NCI-H187 (cell line): Measurements from ENCODE around the gene CDK17.
"Not testable (repeated sequence)": the region's sequence is repeated elsewhere in the genome, so short reads cannot be mapped to it uniquely, and the experiment has no call there.

Experiments used
- DNase-seq, 2 experiments: peaks; one replicate each; lab custom pipeline; 2025; lab: John Stamatoyannopoulos, UW

CDK17 gene

DNA sequence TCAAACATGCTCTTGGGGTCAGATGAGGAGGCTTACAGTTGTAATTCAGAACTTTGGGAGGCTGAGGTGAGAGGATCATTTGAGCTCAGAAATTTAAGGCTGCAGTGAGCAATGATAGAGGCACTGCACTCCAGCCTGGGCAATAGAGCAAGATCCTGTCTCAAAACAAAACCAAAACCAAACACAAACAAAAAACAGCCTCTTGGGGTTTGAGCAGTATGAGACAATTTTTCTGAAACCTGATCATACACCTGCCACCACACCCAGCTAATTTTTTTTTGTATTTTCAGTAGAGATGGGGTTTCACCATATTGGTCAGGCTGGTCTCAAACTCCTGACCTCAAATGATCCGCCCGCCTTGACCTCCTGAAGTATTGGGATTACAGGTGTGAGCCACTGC is 17.4 kb upstream of the CDK17 start:
- not testable (repeated sequence) for DNase-seq

GRCh38 chr12:96416033-96416799 is 16.0 kb upstream of the CDK17 start:
- DNase-seq: no peak

- no peak for DNase-seq
Measured at GRCh38 chr12:96414637-96415036, 14.4 kb upstream of the CDK17 start.

- DNase-seq: no peak
Measured at GRCh38 chr12:96412431-96412830, 12.2 kb upstream of the CDK17 start.

DNA sequence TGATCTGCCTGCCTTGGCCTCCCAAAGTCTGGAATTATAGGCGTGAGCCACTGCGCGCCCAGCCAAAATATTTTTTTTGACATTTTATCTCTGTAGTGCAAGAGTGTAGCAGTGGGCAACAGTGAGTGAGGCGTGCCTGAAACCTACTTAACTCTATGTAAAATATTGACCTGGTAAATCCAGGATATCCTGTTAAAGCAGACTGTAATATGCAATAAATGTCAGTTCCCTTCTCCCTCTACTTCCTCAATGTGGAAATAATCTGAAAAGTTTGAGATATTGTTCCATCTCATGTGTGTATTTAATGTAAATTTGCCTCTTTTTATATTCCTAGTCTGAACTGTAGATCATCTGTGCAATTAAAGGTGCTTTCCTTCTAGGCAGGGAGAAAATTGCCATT is 9.5 kb upstream of the CDK17 start:
- no peak for DNase-seq

- no peak for DNase-seq
Measured at GRCh38 chr12:96408993-96409392, 8.8 kb upstream of the CDK17 start.

DNA sequence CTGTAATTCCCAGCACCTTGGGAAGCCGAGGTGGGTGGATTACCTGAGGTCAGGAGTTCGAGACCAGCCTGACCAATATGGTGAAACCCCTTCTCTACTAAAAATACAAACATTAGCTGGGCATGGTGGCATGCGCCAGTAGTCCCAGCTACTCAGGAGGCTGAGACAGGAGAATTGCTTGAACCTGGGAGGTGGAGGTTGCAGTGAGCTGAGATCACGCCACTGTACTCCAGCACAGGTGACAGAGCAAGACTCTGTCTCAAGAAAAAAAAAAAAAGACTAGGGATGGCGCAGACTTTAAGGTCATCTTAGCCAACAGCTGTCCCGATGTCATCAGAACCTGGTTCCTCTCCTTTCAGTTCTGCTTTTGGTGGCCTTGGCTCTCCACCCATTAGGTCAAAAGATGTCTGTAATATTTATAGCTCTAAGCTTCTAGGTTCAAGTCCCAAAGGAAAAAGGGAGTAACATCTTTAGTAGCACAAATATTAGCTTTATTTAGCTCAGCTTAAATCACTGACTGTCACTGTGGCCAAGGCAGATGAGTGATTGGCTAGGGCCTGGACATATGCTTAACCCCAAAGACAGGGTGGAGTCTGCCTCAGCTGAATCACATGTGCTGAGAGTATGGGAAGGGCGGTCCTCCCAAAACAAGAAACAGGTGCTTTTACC is 7.3 kb upstream of the CDK17 start:
- not testable (repeated sequence) for DNase-seq

GRCh38 chr12:96404696-96405095 is 4.5 kb upstream of the CDK17 start:
- no peak for DNase-seq

DNA sequence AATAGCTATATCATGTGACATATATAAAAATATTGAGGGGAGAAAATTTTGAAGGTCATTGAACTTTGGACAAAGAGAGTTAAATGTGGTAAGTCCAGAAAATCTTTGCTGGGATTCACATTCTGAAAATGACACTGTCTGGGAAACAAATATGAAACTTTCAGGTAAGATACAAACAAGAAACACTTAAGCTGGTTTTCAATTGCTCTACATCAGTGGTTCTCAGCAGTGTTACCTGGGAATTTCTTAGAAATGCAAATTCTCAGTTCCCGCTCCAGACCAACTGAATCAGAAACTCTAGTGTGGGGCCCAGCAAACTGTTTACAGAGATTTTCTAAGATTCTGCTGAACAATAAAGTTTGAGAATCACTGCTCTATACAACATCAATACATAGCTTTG is 3.6 kb upstream of the CDK17 start:
- DNase-seq: no peak

- DNase-seq: not testable (repeated sequence)
Measured at GRCh38 chr12:96402522-96402921, 2.3 kb upstream of the CDK17 start.

- no peak for DNase-seq
Measured at GRCh38 chr12:96402061-96402460, 1.8 kb upstream of the CDK17 start.

DNA sequence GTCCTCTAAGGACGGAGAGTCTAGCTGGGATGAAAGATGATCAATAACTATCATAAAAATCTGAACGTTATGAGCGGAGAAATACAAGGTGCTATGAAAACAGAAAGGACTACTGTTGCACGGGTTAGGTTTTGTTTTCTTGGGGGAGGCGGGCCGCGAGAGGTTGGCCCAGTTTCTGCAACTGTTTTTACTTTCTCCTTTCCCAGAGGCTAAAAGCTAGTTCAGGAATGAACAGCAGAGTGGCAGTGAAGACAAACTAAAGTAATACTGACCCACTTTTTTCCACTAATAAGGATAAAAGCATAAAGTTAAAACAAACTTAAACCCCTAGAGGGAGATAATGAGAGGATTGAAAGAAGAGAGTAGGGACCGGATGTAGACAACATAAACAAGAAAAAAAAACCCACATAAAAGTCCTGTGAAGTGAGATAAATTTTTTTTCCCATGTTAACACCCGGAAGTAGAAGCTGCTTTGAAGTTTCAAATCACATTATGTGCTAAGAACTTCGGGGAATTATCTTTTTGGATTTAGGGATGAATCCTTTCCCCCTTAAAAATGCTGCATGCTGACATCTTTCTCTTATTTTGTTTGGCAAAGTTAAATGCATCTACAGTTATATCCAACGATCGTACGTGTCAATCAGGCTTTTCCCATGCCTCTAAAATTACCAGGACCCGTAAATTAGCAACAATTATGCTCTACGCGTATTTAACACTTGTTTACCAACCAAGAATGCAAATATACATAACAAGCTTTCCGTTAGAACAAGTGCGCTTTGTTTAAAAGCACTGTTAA is 1.0 kb upstream of the CDK17 start:
- DNase-seq: no peak

DNA sequence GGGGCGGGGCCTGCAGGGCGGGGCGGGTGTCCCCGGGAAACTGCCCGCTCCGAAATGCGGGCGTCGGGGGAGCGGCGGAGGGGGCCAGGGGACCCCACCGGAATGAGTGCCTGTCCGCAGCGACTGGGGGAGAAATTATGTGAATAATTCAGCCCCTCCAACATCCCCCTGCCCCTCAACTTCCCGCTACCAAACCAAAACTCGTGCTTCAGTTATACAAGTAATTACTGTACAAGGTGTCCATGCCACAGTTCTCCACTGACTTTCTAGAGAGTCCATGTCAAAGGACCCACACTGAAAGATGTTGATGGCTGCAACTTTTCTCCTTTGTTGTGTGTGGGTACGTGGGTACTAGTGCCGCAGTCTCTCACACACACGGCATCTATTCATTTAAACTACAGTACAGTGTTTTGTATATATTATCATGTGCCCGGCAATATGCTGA is 414 bp upstream of the CDK17 start:
- peak in 1 of 2 experiments; percentile 57 for DNase-seq

- DNase-seq: peak; percentile 21 to 59
Measured at GRCh38 chr12:96399120-96399918, 920 bp downstream of the CDK17 start.

DNA sequence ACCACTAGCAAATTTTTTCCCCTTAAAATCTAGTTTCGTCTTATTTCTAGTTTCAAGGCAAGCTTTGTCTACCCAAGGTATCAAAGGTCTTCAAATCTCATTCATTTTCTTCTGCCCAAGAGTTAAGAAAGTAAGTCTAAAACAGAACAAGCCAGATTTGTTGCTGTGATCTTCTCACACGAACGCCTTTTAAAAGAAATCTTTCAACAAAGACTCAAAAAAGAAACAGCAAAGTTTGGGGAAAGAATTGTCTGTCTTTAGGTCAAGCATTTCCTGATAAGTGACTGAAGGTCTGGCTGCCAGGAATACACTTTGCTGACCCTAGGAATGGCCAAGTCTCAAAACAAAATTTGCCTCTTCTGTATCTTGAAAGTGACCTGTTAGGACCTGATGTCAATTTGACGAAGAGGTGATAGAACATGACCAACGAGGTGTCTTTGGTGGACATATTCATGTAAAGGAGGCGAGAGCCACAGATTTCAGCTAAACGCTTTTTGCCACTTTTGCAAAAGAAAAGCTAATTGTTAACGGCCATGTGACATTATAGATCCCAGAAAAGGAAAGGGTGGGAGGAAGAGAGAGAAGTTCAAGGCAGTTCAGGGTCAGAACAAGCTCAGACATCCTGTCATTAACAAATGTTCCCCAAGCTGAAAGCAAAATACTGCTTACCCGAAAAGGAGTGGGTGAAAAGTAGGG is 1.7 kb downstream of the CDK17 start:
- DNase-seq: no peak

DNA sequence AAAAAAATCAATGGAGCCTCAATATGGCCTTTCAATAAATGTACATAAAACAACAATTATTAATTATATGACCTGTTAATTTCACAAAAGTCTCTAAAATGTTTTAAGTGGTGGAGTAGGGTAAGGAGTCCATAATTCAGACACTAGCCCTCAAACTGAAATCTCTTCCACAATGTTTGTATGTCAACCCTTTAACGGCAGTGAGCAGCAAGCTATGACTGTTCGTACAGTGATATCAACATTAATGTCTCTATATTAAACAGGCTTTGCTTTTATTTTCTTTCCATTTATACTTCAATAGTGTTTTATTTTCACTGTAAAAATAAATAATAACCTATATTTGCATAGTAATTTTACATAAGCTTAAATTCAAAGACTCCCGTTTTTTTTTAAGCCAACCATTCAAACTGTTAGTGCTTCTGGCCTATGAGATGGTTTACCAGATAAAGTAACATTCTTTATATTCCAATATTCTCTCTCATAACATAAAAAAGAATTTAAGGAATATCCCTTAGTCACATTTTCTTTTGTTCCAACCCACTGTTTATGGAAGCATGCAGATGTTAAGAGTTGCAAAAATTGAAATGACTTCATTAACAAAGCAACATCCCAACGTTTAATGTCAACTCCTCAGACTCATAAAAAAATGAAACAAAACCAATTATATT is 2.3 kb downstream of the CDK17 start:
- DNase-seq: no peak

- no peak for DNase-seq
Measured at GRCh38 chr12:96396914-96397313, 3.3 kb downstream of the CDK17 start.

GRCh38 chr12:96396209-96396608 is 4.0 kb downstream of the CDK17 start:
- no peak for DNase-seq

- DNase-seq: no peak
Measured at GRCh38 chr12:96395236-96395635, 5.0 kb downstream of the CDK17 start.

- not testable (repeated sequence) for DNase-seq
Measured at GRCh38 chr12:96393229-96393628, 7.0 kb downstream of the CDK17 start.

DNA sequence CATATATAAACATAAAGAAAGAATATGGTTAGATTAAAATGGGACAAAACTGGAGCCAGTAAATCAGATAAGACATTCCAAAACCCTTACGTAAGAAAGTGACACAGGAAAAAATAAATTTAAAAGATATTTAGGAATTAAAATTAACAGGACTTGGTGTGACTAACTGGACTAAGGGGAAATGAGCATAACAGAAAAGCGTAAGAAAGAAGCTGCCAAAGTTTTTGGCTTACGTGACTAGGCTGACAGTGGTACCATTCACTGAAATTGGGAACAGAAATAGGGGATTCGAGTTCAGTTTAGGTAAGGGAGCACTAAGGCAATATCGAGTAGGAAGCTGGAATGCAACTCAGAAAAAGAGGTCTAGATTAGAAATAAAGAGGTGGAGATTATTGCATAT is 7.8 kb downstream of the CDK17 start:
- no peak for DNase-seq
